Measurements from ENCODE around the gene BACH2.

GRCh38 chr6:90173262-90173925 lies 123.2 kb downstream of the BACH2 start:
- TF ChIP-seq CTCF (IDR thresholded peaks at IDR 0.05), result no peak
- no peak for TF ChIP-seq EZH2 (IDR thresholded peaks at IDR 0.05)
- TF ChIP-seq EZH2phosphoT487 (IDR thresholded peaks at IDR 0.05), result no peak

All from neural progenitor cell (in vitro differentiated cells).